ACC112 (cell line): Measurements from ENCODE around the gene PLCB4.

Experiments used
- H2AFZ ChIP-seq: fragments of 200-600 bp; sonication (generic); one replicate; pipeline ENCODE4 v1.6.0; 2017; ENCODE audit warnings: antibody characterized with exemption, low read length; ENCODE audit not compliant: unreplicated experiment
- H3K27ac ChIP-seq: fragments of 200-600 bp; sonication (generic); 2 replicates; pipeline ENCODE4 v1.5.1; 2014; ENCODE audit warnings: low read depth, mild to moderate bottlenecking, antibody characterized with exemption, low read length, moderate library complexity
- H3K27me3 ChIP-seq: fragments of 200-600 bp; sonication (generic); 2 replicates; pipeline ENCODE4 v1.6.1; 2014; ENCODE audit warnings: mild to moderate bottlenecking, antibody characterized with exemption, low read length, moderate library complexity, mixed read lengths; ENCODE audit not compliant: insufficient read depth
- H3K36me3 ChIP-seq: fragments of 200-600 bp; sonication (generic); 2 replicates; pipeline ENCODE4 v1.6.1; 2016; ENCODE audit warnings: mild to moderate bottlenecking, antibody characterized with exemption, low read length, moderate library complexity, mixed read lengths; ENCODE audit not compliant: insufficient read depth
- H3K4me1 ChIP-seq: fragments of 200-600 bp; sonication (generic); one replicate; pipeline ENCODE4 v1.6.1; 2016; ENCODE audit warnings: low read length, mixed read lengths; ENCODE audit not compliant: insufficient read depth, unreplicated experiment, control insufficient read depth
- H3K4me3 ChIP-seq: fragments of 200-600 bp; sonication (generic); 2 replicates; pipeline ENCODE4 v1.5.1; 2014; ENCODE audit warnings: mild to moderate bottlenecking, low read depth, low read length
- H3K79me2 ChIP-seq: fragments of 200-600 bp; sonication (generic); one replicate; pipeline ENCODE4 v1.6.0; 2016; ENCODE audit warnings: low read length; ENCODE audit not compliant: control insufficient read depth, unreplicated experiment, insufficient read depth

The PLCB4 gene

GRCh38 chr20:9286501-9287461, 217.9 kb downstream of the PLCB4 start:
- Histone ChIP-seq H3K36me3 (no peaks in the 10 kb centered on the region), H3K79me2 (no peaks in the 10 kb centered on the region), H3K27me3 (no peaks in the 10 kb centered on the region), H3K4me3 (no peak overlapping the region), H3K4me1 (peaks cover 7% of the 10 kb centered on the region), H3K27ac (no peak overlapping the region), H2AFZ (no peak overlapping the region)

GRCh38 chr20:9287826-9288225, 218.9 kb downstream of the PLCB4 start:
- no peak overlapping the region for H3K27ac ChIP-seq
- no peaks in the 10 kb centered on the region for H3K36me3 ChIP-seq
- no peaks in the 10 kb centered on the region for H3K79me2 ChIP-seq
- H3K27me3 ChIP-seq: no peaks in the 10 kb centered on the region
- H3K4me3 ChIP-seq: no peak overlapping the region
- peaks cover 7% of the 10 kb centered on the region for H3K4me1 ChIP-seq
- no peak overlapping the region for H2AFZ ChIP-seq

- peaks cover 19% of the 10 kb centered on the region for H3K4me1 ChIP-seq
- no peak overlapping the region for H3K27ac ChIP-seq
- H3K27me3 ChIP-seq: no peaks in the 10 kb centered on the region
- H3K79me2 ChIP-seq: no peaks in the 10 kb centered on the region
- no peak overlapping the region for H2AFZ ChIP-seq
- H3K4me3 ChIP-seq: no peak overlapping the region
- H3K36me3 ChIP-seq: no peaks in the 10 kb centered on the region
These were observed 221.4 kb downstream of the PLCB4 start for GRCh38 chr20:9290331-9290730.

- peaks cover 12% of the 10 kb centered on the region for H3K4me1 ChIP-seq
- H3K27ac ChIP-seq: no peak overlapping the region
- no peak overlapping the region for H2AFZ ChIP-seq
- H3K36me3 ChIP-seq: no peaks in the 10 kb centered on the region
- H3K79me2 ChIP-seq: no peaks in the 10 kb centered on the region
- H3K4me3 ChIP-seq: no peak overlapping the region
- no peaks in the 10 kb centered on the region for H3K27me3 ChIP-seq
These were observed 224.3 kb downstream of the PLCB4 start for GRCh38 chr20:9293145-9293544.

- Histone ChIP-seq H3K36me3 (no peaks in the 10 kb centered on the region), H3K27me3 (no peaks in the 10 kb centered on the region), H3K4me3 (no peak overlapping the region), H3K27ac (no peak overlapping the region), H2AFZ (no peak overlapping the region), H3K79me2 (no peaks in the 10 kb centered on the region), H3K4me1 (peaks cover 12% of the 10 kb centered on the region)
These were observed 225.2 kb downstream of the PLCB4 start for GRCh38 chr20:9294041-9294440.

- no peak overlapping the region for H3K27ac ChIP-seq
- no peaks in the 10 kb centered on the region for H3K27me3 ChIP-seq
- no peak overlapping the region for H3K4me3 ChIP-seq
- H3K4me1 ChIP-seq: peaks cover 11% of the 10 kb centered on the region
- H3K79me2 ChIP-seq: no peaks in the 10 kb centered on the region
- H3K36me3 ChIP-seq: no peaks in the 10 kb centered on the region
- no peak overlapping the region for H2AFZ ChIP-seq
These were observed 230.0 kb downstream of the PLCB4 start for GRCh38 chr20:9298906-9299305.

GRCh38 chr20:9300080-9300479, 231.2 kb downstream of the PLCB4 start:
- no peak overlapping the region for H2AFZ ChIP-seq
- H3K27me3 ChIP-seq: no peaks in the 10 kb centered on the region
- no peak overlapping the region for H3K4me3 ChIP-seq
- no peaks in the 10 kb centered on the region for H3K79me2 ChIP-seq
- no peaks in the 10 kb centered on the region for H3K36me3 ChIP-seq
- H3K4me1 ChIP-seq: peaks cover 3% of the 10 kb centered on the region
- no peak overlapping the region for H3K27ac ChIP-seq

- no peak overlapping the region for H3K4me3 ChIP-seq
- H3K27ac ChIP-seq: no peak overlapping the region
- no peaks in the 10 kb centered on the region for H3K79me2 ChIP-seq
- H3K27me3 ChIP-seq: no peaks in the 10 kb centered on the region
- no peaks in the 10 kb centered on the region for H3K36me3 ChIP-seq
- peaks cover 3% of the 10 kb centered on the region for H3K4me1 ChIP-seq
- no peak overlapping the region for H2AFZ ChIP-seq
These were observed 231.6 kb downstream of the PLCB4 start for GRCh38 chr20:9300534-9300933.

- Histone ChIP-seq H3K4me3 (no peak overlapping the region), H3K27me3 (no peaks in the 10 kb centered on the region), H3K79me2 (no peaks in the 10 kb centered on the region), H3K27ac (no peak overlapping the region), H2AFZ (no peak overlapping the region), H3K36me3 (no peaks in the 10 kb centered on the region), H3K4me1 (peaks cover 6% of the 10 kb centered on the region)
These were observed 232.5 kb downstream of the PLCB4 start for GRCh38 chr20:9301129-9302090.

- no peak overlapping the region for H2AFZ ChIP-seq
- H3K4me3 ChIP-seq: no peak overlapping the region
- H3K36me3 ChIP-seq: no peaks in the 10 kb centered on the region
- no peaks in the 10 kb centered on the region for H3K27me3 ChIP-seq
- no peak overlapping the region for H3K27ac ChIP-seq
- no peaks in the 10 kb centered on the region for H3K79me2 ChIP-seq
- H3K4me1 ChIP-seq: peaks cover 13% of the 10 kb centered on the region
These were observed 233.2 kb downstream of the PLCB4 start for GRCh38 chr20:9302091-9302462.
